HTERT RPE-1 (cell line): ENCODE measurements around the gene PHF21B.
"Not testable (repeated sequence)": the region's sequence is repeated elsewhere in the genome, so short reads cannot be mapped to it uniquely, and the experiment has no call there.

Experiments
- in situ Hi-C: fragments of 300-500 bp; cut with MboI; formaldehyde crosslinking; loops from 4 replicates; pipeline ENCODE4 v1.14.3; 2020; ENCODE audit warnings: low sequenced_read_pairs

Gene PHF21B

GRCh38 chr22:44936201-44936600 lies 73.6 kb downstream of the PHF21B start:
- in situ Hi-C loops: no loop called here

GRCh38 chr22:44935724-44936123 lies 74.1 kb downstream of the PHF21B start:
- in situ Hi-C loops: no loop called here

DNA sequence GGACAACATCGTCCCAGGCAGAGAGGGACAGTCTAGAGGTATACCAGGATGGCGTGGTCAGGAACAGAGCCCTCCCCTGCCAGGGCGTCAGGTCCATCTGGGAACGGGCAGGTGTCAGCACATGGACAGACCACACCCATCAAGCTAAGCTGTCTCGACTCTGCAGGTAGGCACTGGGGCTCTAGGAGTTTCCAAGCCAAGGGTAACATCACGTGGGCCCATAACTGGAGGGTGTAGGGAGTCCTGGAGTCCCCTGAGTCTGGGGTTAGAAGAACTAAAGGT lies 75.4 kb downstream of the PHF21B start:
- in situ Hi-C loops: no loop called here

- in situ Hi-C loops: no loop called here
Observed at GRCh38 chr22:44933666-44934453, 75.9 kb downstream of the PHF21B start.

GRCh38 chr22:44932493-44932892 lies 77.3 kb downstream of the PHF21B start:
- in situ Hi-C loops: no loop called here

GRCh38 chr22:44931766-44932165 lies 78.0 kb downstream of the PHF21B start:
- in situ Hi-C loops: no loop called here

DNA sequence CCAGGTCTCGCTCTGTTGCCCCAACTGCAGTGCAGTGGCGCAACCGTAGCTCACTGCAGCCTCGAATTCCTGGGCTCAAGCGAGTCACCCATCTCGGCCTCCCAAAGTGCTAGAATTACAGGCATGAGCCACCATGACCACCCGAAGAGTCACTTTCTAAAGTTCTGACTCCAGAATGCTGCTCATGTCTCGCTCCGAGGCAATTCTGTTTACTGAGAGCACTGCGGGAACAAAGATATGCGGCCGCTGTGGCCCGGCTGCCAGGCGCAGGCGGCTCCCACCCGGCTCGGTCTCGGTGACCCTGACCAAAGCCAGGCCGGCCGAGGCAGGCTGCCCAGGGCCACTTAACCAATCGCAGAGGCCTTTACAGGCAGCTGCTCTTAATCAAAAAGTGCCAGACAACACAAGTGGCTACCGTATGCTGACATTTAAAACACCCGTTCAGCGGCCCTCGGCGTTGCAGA lies 78.7 kb downstream of the PHF21B start:
- in situ Hi-C loops: no loop called here

GRCh38 chr22:44930711-44931035 lies 79.1 kb downstream of the PHF21B start:
- in situ Hi-C loops: no loop called here

GRCh38 chr22:44930016-44930710 lies 79.6 kb downstream of the PHF21B start:
- in situ Hi-C loops: no loop called here

GRCh38 chr22:44929359-44930015 lies 80.3 kb downstream of the PHF21B start:
- in situ Hi-C loops: no loop called here

DNA sequence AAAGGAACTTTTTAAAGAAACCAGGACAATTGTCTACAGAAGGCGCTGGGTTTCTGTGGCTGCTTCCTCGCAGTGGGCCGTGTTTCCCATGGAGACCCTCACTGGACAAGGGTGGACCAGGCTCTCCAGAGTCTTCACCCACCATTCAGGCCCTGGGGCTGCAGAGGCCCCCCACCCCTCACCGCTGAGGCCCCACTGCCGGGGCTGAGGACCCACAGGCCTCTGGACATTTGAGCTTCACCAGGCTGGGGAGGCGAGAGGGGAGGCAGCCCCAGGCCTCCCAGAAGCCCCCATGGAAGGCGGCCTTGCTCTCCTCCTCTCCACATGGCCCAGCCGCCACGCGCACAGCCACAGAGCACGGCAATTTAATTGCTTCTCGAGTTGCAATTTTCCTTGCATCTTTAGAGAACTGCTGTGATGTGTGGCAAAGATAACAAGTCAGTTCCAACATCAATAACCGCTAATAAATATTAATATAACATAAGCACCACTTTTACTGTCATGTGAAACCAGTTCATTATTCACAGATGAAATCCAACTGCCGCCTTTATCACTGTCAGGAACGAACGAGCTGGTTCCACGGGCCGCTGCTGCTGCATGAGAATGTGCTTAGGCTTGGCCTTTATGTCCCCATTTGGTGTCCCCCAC lies 81.0 kb downstream of the PHF21B start:
- in situ Hi-C loops: no loop called here

DNA sequence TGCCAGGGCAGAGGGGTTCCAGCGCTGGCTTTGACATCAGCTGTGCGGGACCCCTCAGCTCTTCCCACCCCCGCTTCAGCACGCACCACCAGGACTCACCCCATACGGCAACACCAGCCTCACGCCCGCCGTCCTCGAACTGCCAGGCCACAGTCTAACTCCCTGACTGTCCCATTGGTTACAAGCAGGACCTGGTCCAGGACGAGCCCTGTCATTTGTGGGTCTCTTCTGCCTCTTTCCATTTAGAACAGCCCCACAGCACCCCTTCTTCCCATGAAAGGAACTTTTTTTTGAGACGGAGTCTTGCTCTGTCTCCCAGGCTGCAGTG lies 81.7 kb downstream of the PHF21B start:
- in situ Hi-C loops: no loop called here

DNA sequence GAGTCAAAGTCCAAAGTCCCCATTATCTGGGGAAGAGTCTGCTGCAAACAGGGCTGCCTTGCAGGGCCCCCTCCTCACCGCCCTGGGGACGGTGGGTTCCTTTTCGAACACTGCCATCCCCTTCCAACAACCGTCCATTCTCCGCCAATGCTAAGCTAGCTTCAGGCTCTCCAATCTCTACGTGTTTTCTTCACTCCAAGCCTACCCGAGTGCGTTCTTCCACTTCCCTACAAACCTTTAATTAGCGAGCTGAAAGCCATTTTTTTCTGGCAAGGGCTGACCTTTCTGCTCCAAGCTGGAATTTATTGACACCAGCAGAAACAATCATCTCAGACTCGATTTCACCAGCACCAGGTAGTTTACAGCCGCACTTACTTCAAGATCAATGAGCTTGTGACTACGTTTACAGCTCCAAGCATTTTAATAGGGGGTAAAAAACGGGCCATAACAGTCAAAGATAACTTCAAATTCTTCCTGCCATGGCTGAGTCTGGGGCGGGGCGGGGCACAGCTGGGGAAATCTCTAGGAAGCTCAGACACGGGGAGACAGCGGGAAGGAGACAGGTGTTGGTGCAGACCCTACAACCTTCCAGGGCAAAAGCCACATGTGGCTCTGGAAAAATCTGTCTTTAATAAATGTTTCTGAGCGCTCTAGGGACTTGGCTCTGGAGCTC lies 82.2 kb downstream of the PHF21B start:
- in situ Hi-C loops: no loop called here

DNA sequence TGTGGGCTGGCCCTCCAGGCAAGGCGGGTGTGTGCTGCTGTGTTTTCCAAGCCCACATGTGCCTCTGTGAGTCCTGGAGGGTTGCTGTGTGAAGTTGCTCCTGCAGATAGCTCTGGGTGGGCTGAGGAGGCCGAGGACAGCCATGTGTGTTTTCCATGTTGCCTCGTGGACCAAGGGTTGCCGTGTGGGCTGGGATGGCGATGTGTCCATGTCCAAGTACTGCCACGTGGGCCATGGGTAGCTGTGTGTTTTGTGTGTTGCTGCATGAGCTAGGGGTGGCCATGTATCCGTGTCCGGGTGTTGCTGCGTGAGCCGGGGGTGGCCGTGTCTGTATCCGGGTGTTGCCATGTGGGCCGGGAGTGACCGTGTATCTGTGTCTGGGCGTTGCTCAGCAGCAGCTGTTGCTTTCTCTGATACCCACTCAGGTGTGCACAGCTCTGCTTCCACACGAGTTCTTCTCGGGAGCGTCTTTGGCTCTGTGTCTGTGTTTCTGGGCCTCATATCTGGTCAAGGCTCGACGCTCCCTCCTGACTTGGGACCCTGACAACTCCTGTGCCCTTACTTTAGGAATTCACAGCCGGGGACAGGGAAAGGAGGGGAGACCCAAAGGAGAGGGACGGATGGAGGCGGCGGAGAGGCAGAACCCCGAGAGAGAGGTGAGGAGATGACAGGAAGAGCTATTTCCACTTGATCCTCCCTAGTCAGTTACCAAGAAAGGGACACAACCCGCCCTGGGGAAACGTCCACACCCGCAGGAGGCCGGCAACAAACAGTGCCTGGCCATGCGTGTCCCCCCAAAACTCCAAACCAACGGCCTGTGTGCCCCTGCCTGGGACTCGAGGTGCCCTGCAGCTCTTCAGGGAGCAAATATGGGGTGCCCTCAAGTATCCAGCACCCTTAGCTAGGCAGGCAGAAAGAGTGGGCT lies 83.1 kb downstream of the PHF21B start:
- in situ Hi-C loops: no loop called here

GRCh38 chr22:44926124-44926475 lies 83.7 kb downstream of the PHF21B start:
- in situ Hi-C loops: no loop called here

- in situ Hi-C loops: no loop called here
Observed at GRCh38 chr22:44925465-44926123, 84.2 kb downstream of the PHF21B start.

DNA sequence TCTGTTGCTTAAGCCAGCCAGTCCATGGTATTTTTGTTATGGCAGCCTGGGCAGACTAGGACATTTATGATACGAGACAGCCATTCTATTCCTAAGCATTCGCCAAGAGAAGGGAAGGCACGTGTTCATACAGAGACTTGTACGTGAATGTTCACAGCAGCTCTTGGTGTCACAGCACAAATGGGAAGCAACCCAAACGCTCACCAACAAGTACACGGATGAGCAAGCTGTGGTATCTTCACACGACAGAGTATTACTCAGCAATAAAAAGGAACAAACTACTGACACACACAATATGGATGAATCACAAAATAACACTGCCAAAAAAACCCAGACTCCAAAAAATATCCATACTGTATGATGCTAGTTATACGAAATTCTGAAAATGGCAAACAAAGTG lies 85.1 kb downstream of the PHF21B start:
- in situ Hi-C loops: no loop called here

DNA sequence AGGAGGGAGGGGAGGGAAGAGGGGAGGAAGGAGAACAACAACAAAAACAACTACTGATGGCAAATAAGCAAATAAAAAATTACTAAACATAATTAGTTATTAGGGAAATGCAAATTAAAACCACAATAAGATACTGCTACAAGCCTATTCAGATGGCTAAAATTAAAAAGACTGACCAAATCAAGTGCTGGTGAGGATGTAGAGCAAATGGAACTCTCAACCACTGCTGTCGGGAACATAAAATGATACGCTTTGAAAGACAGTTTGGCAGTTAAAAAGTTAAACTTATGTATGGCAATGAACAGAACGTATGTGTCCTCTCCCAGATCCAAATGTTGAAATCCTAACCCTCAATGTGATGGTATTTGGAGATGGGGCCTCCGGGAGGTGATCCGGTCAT lies 85.7 kb downstream of the PHF21B start:
- in situ Hi-C loops: no loop called here

- in situ Hi-C loops: not testable (repeated sequence)
Observed at GRCh38 chr22:44921766-44922165, 88.0 kb downstream of the PHF21B start.

DNA sequence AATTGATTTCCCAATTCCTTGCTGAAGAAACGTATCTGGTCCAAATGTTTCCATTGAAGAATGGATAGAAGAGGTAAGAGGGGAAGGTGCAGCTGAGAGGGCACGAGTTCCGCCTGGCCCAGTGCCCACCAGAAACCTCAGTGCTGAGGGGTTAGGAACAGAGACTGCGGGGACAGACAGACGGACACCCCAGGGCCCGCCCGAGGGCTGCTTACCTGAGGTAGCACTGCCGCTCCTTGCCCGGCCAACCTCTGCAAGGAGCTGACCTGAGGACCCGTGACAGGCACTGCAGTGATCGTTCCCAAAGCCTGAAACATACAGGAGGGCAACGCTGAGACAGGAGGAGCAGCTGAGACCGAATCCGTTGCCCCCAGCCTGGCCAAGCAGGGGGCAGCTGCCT lies 89.6 kb downstream of the PHF21B start:
- in situ Hi-C loops: no loop called here
